Loucy (cell line): ENCODE measurements around the gene ZBTB16.

ENCODE experiments used
- EZH2phosphoT487 ChIP-seq: fragments of 200-600 bp; IDR thresholded peaks from 2 replicates; pipeline ENCODE4 v1.6.1; 2018; ENCODE audit warnings: antibody characterized with exemption, mild to moderate bottlenecking, moderate library complexity, borderline replicate concordance
- TF ChIP-seq, protein P1 (sequence below): fragments of 200-600 bp; sonication (generic); conservative IDR thresholded peaks from 2 replicates; pipeline ENCODE4 v1.5.1; 2014; ENCODE audit warnings: mild to moderate bottlenecking, antibody characterized with exemption, low read length

DNA sequence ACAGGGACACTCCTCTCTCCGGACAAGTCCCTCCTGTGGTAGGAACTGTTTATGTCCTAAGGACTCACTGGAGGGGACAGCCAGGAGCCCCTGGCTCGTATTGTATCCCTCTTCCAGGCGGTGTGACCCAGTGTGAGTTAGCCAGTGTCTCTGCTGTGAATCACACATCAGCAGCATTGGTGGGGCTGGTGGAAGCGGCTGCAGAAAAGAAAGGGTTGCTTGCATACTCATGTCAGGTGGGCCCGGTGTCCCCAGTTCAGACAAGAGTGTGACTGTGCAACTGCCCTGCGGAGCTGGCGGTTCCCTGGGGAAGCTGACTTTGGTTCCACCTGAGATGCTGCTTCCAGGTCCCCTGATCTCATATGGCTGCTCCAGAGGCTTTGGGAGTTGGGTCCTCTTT is 99.4 kb downstream of the ZBTB16 start:
- TF ChIP-seq, protein P1, sequence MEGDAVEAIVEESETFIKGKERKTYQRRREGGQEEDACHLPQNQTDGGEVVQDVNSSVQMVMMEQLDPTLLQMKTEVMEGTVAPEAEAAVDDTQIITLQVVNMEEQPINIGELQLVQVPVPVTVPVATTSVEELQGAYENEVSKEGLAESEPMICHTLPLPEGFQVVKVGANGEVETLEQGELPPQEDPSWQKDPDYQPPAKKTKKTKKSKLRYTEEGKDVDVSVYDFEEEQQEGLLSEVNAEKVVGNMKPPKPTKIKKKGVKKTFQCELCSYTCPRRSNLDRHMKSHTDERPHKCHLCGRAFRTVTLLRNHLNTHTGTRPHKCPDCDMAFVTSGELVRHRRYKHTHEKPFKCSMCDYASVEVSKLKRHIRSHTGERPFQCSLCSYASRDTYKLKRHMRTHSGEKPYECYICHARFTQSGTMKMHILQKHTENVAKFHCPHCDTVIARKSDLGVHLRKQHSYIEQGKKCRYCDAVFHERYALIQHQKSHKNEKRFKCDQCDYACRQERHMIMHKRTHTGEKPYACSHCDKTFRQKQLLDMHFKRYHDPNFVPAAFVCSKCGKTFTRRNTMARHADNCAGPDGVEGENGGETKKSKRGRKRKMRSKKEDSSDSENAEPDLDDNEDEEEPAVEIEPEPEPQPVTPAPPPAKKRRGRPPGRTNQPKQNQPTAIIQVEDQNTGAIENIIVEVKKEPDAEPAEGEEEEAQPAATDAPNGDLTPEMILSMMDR = no peak
- TF ChIP-seq EZH2phosphoT487 = no peak
